ENCODE data around the gene KLHL21.

GRCh38 chr1:6625584-6626149, 23.0 kb upstream of the KLHL21 start:
- TF ChIP-seq CTCF (conservative IDR thresholded peaks at IDR 0.05; ENCODE audit: low read depth, low read length) (no peak), EZH2 (IDR thresholded peaks at IDR 0.05; ENCODE audit: borderline replicate concordance, low read depth, low read length, poor library complexity, severe bottlenecking) (no peak)

All from A673 (cell line).